Kidney (tissue), 14 donors: ENCODE data around the gene TRIM26. TPM values are rescaled to one million over a fixed set of nuclear protein-coding genes. Genes with fewer than 3 reads are reported as not detected.
"Not testable (repeated sequence)": the region's sequence is repeated elsewhere in the genome, so short reads cannot be mapped to it uniquely, and the experiment has no call there.

Experiments used
- DNase-seq, 5 donors: peaks; one replicate each; pipeline ENCODE4 v3.0.0-alpha.2; 2013 to 2020
- FAIRE-seq: peaks from 2 replicates; lab custom pipeline; 2012; peaks lifted over from hg19 to GRCh38; lab: Jason Lieb, UNC
- H3K27ac ChIP-seq, 2 donors: one replicate each; pipeline ENCODE4 v1.7.0; 2013; ENCODE audit warnings: low read depth in 2 of 2, low read length in 2 of 2, inconsistent platforms in 1 of 2
- H3K27me3 ChIP-seq: one replicate; pipeline ENCODE4 v1.7.1; 2013; ENCODE audit warnings: low read length, inconsistent platforms; ENCODE audit not compliant: control insufficient read depth, insufficient read depth
- H3K36me3 ChIP-seq, 3 donors: one replicate each; pipeline versions ENCODE4 v1.7.0 to v1.7.1; 2013; ENCODE audit warnings: low read length in 3 of 3, control low read depth in 1 of 3, inconsistent platforms in 1 of 3; ENCODE audit not compliant: insufficient read depth in 3 of 3, control insufficient read depth in 2 of 3
- H3K4me1 ChIP-seq, 3 donors: one replicate each; pipeline versions ENCODE4 v1.7.0 to v1.7.1; 2013; ENCODE audit warnings: low read length in 3 of 3, inconsistent platforms in 1 of 3, low read depth in 1 of 3; ENCODE audit not compliant: control insufficient read depth in 2 of 3, insufficient read depth in 2 of 3
- H3K4me3 ChIP-seq, 3 donors: one replicate each; pipeline versions ENCODE4 v1.7.0 to v1.8.1; 2013; ENCODE audit warnings: low read length in 3 of 3, control low read depth in 1 of 3, inconsistent platforms in 1 of 3
- H3K9ac ChIP-seq, 3 donors: one replicate each; pipeline versions ENCODE4 v1.7.0 to v1.7.1; 2013; ENCODE audit warnings: low read length in 3 of 3, control low read depth in 1 of 3, inconsistent platforms in 1 of 3
- H3K9me3 ChIP-seq, 3 donors: one replicate each; pipeline versions ENCODE4 v1.7.0 to v1.7.1; 2013; ENCODE audit warnings: low read length in 3 of 3, control low read depth in 1 of 3, inconsistent platforms in 1 of 3; ENCODE audit not compliant: control insufficient read depth in 2 of 3, insufficient read depth in 1 of 3
- intact Hi-C: fragments of 100-400 bp; cut with DNase I; formaldehyde crosslinking; loops from one replicate; pipeline ENCODE4 v1.11.1; 2022
- polyA plus RNA-seq: library from polyadenylated mRNA; stranded (reverse); fragments of 350-450 nt; fragmentation: Illumina TruSeq; extraction: RNeasy Lipid Tissue Mini Kit (QIAGEN cat#74804); gene quantifications from one replicate; pipeline ENCODE4 v1.2.3, GENCODE V29; 2014; ENCODE audit warnings: low read depth, low replicate concordance; ENCODE audit not compliant: insufficient read depth
- total RNA-seq: library from RNA; stranded (reverse); fragmentation: NEBNext Ultra II Directional; extraction: Animal tissue kit (Norgen Biotek cat#: 25700); gene quantifications from one replicate; pipeline ENCODE4 v1.2.1, GENCODE V29; 2021
- TF ChIP-seq, protein P1 (sequence below): IDR thresholded peaks from 3 replicates; pipeline ENCODE4 v1.5.1; 2012; ENCODE audit warnings: mild to moderate bottlenecking, moderate library complexity, borderline replicate concordance; ENCODE audit not compliant: insufficient read depth; ENCODE audit errors: extremely low read depth
- donor health status: control.
- donor health status: control.
- donor health status: control.
- donor health status: control.
- donor health status: control.
- donor health status: DM: yes; HTN: yes; CAD: no.
- donor health status: Normal renal cell carcinoma (clear cell type).

TRIM26 gene
- total and polyA plus RNA-seq, 2 donors from 2014 or later = 28.0 to 63.9 TPM

DNA sequence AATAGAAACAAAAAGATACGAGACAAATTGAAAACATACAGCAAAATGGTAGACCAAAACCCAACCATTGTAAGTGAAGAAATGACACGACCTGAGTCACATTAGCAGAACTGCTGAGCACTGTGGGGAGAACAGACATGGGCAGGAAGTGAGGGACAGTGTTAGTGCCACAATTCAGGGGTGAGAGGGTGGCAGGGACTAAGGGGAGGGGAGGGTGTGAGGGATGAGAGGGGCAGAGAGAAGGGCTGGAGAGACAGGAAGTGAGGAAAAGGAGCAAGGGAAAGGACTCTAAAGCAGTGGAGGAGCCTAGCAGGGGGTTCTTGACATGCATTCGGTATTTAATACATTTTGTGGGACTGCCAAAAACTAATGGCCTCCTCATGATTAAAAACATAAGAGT lies 45.0 kb upstream of the TRIM26 start:
- no peak overlapping the region for H3K9ac ChIP-seq
- no peaks in the 10 kb centered on the region for H3K9me3 ChIP-seq
- DNase-seq = no peak
- TF ChIP-seq, protein P1, sequence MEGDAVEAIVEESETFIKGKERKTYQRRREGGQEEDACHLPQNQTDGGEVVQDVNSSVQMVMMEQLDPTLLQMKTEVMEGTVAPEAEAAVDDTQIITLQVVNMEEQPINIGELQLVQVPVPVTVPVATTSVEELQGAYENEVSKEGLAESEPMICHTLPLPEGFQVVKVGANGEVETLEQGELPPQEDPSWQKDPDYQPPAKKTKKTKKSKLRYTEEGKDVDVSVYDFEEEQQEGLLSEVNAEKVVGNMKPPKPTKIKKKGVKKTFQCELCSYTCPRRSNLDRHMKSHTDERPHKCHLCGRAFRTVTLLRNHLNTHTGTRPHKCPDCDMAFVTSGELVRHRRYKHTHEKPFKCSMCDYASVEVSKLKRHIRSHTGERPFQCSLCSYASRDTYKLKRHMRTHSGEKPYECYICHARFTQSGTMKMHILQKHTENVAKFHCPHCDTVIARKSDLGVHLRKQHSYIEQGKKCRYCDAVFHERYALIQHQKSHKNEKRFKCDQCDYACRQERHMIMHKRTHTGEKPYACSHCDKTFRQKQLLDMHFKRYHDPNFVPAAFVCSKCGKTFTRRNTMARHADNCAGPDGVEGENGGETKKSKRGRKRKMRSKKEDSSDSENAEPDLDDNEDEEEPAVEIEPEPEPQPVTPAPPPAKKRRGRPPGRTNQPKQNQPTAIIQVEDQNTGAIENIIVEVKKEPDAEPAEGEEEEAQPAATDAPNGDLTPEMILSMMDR = no peak
- H3K36me3 ChIP-seq = no peaks in the 10 kb centered on the region
- no peak overlapping the region for H3K4me3 ChIP-seq
- intact Hi-C loops = no loop called here
- peaks cover 0 to 6% (median 0%) of the 10 kb centered on the region in 3 donors for H3K4me1 ChIP-seq
- no peak for FAIRE-seq
- peaks cover 2% of the 10 kb centered on the region for H3K27me3 ChIP-seq
- H3K27ac ChIP-seq = no peak overlapping the region

GRCh38 chr6:30252417-30252816 lies 39.2 kb upstream of the TRIM26 start:
- H3K36me3 ChIP-seq, H3K4me3 ChIP-seq, H3K27ac ChIP-seq, FAIRE-seq, H3K27me3 ChIP-seq, H3K9ac ChIP-seq, H3K4me1 ChIP-seq, DNase-seq, H3K9me3 ChIP-seq, intact Hi-C loops: not testable (repeated sequence)

GRCh38 chr6:30244560-30244959 lies 31.4 kb upstream of the TRIM26 start:
- Histone ChIP-seq H3K27me3 (no peaks in the 10 kb centered on the region), H3K4me1 (no peaks in the 10 kb centered on the region), H3K36me3 (no peaks in the 10 kb centered on the region), H3K4me3 (no peak overlapping the region), H3K27ac (no peak overlapping the region), H3K9me3 (no peaks in the 10 kb centered on the region), H3K9ac (no peak overlapping the region)
- intact Hi-C loops = no loop called here
- FAIRE-seq = no peak
- no peak for DNase-seq
- TF ChIP-seq, protein P1 = no peak

DNA sequence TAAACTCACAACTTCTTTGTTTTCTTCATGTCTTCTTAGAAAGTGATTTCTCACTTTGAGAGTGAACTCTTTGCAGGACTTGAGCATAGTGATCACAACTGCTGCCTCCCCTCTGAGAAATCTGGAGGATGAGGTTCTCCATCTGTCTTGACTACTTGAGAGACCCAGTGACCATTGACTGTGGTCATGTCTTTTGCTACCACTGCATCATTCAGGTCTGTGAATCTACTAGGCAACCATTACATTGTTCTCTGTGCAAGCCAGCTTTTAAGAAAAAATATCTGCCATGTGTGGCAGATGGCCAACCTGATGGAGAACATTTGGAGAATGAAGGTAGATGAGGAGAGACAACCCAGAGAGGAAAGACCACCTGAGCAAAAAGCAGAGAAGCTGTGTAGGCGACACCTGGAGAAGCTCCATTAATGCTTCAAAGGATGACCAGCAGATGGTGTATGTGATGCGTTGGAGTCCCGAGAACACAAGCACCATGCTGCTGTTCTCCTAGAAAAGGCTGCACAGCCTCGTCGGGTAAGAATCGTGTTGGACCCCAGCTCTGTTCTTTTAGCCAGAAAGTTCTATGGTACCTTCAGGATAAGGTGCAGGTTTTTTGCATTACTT lies 25.1 kb upstream of the TRIM26 start:
- Histone ChIP-seq H3K27me3 (no peaks in the 10 kb centered on the region), H3K4me3 (no peak overlapping the region), H3K9ac (no peak overlapping the region), H3K27ac (no peak overlapping the region), H3K9me3 (no peaks in the 10 kb centered on the region), H3K36me3 (no peaks in the 10 kb centered on the region), H3K4me1 (no peaks in the 10 kb centered on the region)
- no peak for FAIRE-seq
- TF ChIP-seq, protein P1 = no peak
- DNase-seq = no peak
- intact Hi-C loops = loop anchor here (10.0 kb wide), 1 partner anchor 157 kb away; no protein-coding TSS in a partner anchor
